Stimulated activated naive CD4-positive, alpha-beta T cell treated with Interleukin-2 at 50 U/mL for 16 hours (primary cell): Measurements from ENCODE around the gene RBM17.
"Not testable (repeated sequence)": the region's sequence is repeated elsewhere in the genome, so short reads cannot be mapped to it uniquely, and the experiment has no call there.

Experiments used
- DNase-seq: peaks from one replicate; lab custom pipeline; 2025; lab: John Stamatoyannopoulos, UW

RBM17 gene

GRCh38 chr10:6161921-6162320, 73.1 kb downstream of the RBM17 start:
- no peak for DNase-seq

- no peak for DNase-seq
These were observed 73.9 kb downstream of the RBM17 start for GRCh38 chr10:6162589-6163356.

DNA sequence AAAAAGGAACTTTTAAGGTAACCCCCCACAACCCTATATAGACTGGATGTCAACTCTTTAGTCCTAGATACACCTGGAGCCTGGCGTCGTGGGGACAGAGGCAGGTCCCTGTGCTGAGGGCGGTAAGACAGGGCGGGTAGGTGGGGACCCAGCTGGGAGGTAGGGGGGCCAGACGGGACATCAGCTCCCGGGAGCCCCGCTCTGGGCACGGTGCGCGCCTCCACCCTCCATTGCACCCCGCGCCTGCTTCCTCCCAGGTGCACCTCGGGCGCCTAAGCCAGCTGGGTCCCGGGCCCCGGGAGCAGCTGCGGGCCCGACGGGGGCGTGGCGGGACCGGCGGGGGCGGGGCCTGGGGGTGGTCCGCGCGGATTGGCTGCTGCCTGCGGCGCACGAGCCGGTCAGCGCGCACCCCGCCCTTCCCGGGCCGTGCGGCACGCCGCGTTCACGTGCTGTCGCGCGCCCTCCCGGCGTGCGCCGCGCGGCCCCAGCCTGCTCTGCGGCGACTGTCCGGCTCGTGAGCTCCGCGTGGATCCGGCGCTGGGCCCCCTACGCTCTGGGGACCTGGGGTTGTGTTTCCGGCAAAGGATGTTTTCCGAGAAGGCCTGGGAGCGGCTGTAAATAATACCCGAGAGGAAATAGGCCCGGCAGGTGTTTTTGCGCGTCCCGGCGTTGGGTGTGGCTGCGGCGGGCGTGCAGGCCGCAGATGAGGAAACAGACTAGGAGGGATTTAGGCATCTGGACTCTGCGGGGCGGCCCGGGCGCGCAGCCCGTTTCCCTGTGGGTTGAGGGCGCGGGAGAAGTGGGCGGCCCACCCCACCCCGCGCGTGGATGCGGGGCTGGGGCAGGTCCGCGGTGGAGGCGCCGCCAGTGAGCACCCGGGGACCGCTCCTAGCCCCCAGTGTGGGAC, 74.8 kb downstream of the RBM17 start:
- peak; percentile 88 for DNase-seq

- peak; percentile 27 for DNase-seq
These were observed 75.6 kb downstream of the RBM17 start for GRCh38 chr10:6164271-6165095.

DNA sequence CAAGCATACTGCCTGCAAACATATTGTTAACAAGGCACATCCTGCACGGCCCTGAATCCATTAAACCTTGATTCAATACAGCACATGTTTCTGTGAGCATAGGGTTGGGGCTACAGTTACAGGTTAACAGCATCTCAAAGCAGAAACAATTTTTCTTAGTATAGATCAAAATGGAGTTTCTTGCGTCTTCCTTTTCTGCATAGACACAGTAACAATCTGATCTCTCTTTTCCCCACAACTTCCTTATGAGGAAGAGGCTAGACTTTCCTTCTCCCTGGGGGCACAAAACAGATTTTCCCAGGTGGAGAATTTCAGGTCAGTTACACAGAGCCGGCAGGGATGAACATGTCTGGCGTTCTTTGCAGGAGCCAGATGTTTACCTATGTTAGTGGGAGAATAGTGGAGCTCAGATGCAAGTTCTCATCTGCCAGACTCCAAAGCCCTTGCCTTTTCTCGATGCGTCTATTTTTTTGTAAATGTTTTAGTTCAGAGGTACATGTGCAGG, 76.4 kb downstream of the RBM17 start:
- DNase-seq: no peak

DNA sequence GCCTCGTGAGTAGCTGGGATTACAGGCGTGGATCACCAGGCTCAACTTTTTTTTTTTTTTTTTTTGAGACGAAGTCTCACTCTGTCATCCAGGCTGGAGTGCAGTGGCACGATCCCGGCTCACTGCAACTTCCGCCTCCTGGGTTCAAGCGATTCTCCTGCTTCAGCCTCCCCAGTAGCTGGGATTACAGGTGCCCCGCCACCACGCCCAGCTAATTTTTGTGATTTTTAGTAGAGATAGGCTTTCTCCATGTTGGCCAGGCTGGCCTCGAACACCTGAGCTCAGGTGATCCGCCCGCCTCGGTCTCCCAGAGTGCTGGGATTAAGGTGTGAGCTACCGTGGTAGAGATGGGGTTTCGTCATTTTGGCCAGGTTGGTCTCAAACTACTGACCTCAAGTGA, 77.1 kb downstream of the RBM17 start:
- not testable (repeated sequence) for DNase-seq
